DMS 273 treated with DMSO at 0.1 percent for 48 hours (cell line): ENCODE measurements around the gene UGT1A5.
"Not testable (repeated sequence)": the region's sequence is repeated elsewhere in the genome, so short reads cannot be mapped to it uniquely, and the experiment has no call there.

Source experiments
- DNase-seq: peaks from one replicate; lab custom pipeline; 2025; lab: John Stamatoyannopoulos, UW

The UGT1A5 gene

DNA sequence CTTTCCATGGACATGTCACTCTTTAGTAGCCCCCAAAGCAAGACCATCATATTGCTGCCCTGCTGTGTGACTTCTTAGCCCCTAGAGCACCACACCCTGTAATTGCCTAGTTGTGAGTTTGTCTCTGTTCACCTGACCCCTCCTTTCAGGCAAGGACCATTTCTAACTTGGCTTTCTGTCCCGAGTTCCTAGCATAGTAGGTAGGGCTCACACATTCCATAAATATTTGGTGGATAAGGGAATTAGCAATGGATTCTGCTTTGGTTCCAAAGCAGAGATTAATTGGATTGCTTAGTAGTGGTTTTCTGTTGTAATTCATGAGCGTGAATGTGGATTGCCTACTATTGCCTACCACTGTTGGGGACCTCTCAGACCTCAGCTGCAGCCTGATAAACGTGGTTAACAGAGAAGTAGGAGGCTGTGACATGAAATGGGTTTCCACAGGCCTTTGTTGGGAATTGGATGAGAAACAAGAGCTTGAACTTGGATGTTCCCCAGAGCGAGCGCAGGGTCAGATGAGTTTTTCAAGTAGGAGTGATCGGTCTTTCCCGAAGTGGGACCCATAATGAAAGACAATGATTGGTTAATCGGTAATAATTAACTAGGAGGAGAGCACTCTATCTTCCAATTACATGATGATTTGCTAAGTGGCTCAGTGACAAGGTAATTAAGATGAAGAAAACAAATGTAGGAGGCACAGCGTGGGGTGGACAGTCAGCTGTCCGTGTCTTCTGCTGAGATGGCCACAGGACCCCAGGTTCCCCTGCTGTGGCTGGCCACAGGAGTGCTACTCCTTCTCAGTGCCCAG lies 34.0 kb downstream of the UGT1A5 start:
- no peak for DNase-seq

DNA sequence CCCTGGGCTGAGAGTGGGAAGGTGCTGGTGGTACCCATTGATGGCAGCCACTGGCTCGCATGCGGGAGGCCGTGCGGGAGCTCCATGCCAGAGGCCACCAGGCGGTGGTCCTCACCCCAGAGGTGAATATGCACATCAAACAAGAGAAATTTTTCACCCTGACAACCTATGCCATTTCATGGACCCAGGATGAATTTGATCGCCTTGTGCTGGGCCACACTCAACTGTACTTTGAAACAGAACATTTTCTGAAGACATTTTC lies 34.5 kb downstream of the UGT1A5 start:
- no peak for DNase-seq

DNA sequence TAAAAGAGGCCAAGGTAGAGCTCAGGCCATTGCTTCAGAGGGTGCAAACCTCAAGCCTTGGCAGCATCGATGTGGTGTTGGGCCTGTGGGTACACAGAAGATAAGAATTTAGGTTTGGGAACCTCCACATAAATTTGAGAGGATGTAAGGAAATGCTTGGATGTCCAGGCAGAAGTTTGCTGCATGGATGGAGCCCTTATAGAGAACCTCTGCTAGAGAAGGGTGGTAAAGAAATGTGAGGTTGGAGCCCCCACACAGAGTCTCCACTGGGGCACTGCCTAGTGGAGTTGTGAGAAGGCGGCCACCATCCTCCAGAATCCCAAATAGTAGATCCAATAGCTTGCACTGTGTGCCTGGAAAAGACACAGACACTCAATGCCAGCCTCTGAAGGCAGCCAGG lies 38.0 kb downstream of the UGT1A5 start:
- DNase-seq = not testable (repeated sequence)

- DNase-seq = not testable (repeated sequence)
Observed at GRCh38 chr2:233751212-233752009, 38.7 kb downstream of the UGT1A5 start.

DNA sequence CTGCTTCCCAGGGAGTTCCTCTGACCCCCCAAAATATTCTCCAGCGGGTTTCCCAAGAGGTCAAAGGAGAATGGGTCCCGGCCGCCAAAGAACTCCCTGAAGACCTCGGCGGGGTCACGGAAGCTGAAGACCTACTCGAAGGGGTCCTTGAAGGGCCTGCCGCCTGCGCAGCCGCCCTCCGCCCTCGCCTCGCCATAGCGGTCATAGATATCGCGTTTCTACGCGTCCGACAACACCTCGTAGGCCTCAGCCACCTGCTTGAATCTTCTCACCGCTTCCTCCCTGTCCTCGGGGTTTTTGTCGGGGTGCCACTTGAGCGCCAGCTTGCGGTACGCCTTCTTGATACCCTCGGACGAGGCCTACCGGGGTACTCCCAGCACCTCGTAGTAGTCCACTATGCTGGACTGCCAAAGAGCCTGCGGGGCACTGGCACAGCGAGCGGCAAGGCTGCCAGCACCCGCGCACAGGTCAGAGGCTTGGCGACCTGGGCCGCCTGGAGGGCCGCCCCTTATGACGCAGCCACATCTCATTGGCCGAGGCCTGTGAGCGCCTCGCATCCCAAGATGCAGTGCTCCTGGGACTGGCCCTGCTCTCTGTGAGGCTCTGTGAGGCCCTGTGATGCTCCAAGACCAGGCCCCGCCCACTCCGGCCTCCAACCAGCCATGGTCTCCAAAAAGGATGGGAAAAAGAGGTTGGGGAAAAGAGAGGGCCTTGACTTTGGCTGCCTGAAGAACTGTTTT lies 42.3 kb downstream of the UGT1A5 start:
- no peak for DNase-seq

- no peak for DNase-seq
Observed at GRCh38 chr2:233756429-233757081, 43.8 kb downstream of the UGT1A5 start.

DNA sequence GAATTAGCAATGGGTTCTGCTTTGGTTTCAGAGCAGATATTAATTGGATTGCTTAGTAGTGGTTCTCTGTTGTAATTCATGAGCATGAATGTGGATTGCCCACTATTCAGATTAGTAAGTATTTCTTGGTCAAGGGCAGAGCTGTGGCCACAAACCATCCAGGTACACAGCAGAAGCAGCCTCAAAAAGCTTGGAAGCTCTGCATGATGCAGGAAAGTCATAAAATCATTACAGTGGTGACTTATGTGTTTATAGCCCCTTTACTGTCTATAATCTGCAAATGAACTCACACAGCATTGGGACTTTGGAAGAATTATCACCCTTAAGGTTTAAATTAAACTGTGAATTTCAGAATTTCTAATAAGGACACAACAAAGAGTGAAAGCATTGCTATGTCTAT lies 45.4 kb downstream of the UGT1A5 start:
- DNase-seq = no peak

DNA sequence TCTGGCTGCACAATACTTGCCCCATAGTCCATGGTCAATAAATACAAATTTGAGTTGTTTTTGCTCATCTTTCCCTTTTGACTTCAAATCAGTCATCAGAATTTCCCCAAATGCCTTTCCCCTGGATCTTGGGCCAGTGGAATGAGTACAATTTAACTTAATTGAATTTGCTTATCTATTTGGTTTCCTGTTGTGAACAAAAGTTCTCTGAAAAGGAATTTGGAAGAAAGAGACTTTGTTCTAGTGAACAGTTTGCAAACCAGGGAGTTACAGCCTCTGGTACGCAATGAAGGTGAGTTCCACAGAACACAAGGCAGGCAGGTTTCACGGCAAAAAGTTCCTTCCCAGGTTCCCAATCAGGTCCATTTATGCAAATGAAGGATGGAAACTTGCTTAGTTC lies 46.1 kb downstream of the UGT1A5 start:
- DNase-seq = no peak

DNA sequence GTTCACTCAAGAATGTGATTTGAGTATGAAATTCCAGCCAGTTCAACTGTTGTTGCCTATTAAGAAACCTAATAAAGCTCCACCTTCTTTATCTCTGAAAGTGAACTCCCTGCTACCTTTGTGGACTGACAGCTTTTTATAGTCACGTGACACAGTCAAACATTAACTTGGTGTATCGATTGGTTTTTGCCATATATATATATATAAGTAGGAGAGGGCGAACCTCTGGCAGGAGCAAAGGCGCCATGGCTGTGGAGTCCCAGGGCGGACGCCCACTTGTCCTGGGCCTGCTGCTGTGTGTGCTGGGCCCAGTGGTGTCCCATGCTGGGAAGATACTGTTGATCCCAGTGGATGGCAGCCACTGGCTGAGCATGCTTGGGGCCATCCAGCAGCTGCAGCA lies 47.3 kb downstream of the UGT1A5 start, which contains the start of gene UGT1A1:
UGT1A1 (plus strand) TSS at position 228 of the 400 bp plus-strand sequence; CDS start at position 246, 18 bp downstream.
- no peak for DNase-seq

DNA sequence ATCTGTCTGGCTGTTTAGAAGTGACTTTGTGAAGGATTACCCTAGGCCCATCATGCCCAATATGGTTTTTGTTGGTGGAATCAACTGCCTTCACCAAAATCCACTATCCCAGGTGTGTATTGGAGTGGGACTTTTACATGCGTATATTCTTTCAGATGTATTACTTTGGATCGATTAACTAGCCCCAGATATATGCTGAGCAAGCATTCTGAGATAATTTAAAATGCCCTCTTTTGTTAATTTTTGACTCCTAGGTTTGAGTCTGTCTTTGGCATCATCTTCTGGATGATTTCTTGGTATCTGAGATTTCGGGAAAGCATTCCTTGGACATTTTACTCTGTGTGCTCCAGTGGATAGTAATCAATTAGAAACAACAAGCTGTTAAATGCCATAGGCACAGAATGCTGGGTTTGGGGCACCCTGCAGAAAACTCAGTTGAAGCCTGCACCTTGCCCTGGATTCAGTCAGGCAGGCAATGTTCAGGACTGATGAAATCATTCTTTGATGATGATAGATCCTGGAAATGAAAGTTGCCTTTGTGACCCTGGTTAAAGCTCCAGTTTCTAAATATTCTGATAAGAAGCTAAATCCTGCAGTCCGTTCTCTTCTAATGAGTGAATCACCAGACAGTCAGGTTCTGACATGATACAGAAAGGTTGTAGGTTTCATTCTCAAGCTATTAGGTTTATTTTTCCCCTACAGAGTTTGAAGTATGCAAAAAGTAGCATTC lies 48.5 kb downstream of the UGT1A5 start:
- no peak for DNase-seq

- no peak for DNase-seq
Observed at GRCh38 chr2:233764264-233764663, 51.6 kb downstream of the UGT1A5 start.

GRCh38 chr2:233764761-233765160 lies 52.1 kb downstream of the UGT1A5 start:
- no peak for DNase-seq

DNA sequence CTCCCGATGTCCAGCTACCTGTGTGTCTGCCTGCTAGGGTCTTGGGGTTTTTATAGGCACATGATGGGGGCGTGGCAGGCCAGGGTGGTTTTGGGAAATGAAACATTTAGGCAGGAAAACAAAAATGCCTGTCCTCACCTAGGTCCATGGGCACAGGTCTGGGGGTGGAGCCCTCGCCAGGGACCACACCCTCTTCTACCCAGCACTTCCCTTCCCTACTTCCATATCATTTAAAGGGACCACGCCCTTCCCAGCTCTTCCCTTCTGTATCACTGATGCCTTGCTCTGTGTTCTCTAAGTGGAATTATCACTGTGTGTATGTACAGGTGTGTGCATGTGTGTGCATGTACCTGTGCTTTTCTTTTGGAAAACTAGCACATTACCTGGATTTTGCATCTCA lies 53.7 kb downstream of the UGT1A5 start:
- DNase-seq = no peak

DNA sequence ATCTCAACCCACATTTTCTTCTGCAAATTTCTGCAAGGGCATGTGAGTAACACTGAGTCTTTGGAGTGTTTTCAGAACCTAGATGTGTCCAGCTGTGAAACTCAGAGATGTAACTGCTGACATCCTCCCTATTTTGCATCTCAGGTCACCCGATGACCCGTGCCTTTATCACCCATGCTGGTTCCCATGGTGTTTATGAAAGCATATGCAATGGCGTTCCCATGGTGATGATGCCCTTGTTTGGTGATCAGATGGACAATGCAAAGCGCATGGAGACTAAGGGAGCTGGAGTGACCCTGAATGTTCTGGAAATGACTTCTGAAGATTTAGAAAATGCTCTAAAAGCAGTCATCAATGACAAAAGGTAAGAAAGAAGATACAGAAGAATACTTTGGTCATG lies 55.4 kb downstream of the UGT1A5 start:
- no peak for DNase-seq

- DNase-seq = no peak
Observed at GRCh38 chr2:233769260-233769659, 56.6 kb downstream of the UGT1A5 start.

GRCh38 chr2:233772153-233772552 lies 59.4 kb downstream of the UGT1A5 start:
- no peak for DNase-seq

DNA sequence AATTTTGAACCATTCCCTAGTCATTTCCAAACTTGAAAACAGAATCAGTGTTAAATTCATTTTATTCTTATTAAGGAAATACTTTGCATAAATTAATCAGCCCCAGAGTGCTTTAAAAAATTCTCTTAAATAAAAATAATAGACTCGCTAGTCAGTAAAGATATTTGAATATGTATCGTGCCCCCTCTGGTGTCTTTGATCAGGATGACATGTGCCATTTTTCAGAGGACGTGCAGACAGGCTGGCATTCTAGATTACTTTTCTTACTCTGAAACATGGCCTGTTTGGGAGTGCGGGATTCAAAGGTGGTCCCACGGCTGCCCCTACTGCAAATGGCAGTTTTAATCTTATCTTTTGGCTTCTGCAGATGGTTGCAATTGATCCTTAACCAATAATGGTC lies 59.9 kb downstream of the UGT1A5 start:
- DNase-seq = no peak

GRCh38 chr2:233773854-233774253 lies 61.1 kb downstream of the UGT1A5 start:
- DNase-seq = no peak

- DNase-seq = no peak
Observed at GRCh38 chr2:233775414-233775813, 62.7 kb downstream of the UGT1A5 start.

- no peak for DNase-seq
Observed at GRCh38 chr2:233778030-233778429, 65.3 kb downstream of the UGT1A5 start, which contains the start of gene MROH2A. Gene MROH2A, plus strand, starts transcription at chr2:233778330. Its CDS starts 1,029 bp downstream, at chr2:233779359.

DNA sequence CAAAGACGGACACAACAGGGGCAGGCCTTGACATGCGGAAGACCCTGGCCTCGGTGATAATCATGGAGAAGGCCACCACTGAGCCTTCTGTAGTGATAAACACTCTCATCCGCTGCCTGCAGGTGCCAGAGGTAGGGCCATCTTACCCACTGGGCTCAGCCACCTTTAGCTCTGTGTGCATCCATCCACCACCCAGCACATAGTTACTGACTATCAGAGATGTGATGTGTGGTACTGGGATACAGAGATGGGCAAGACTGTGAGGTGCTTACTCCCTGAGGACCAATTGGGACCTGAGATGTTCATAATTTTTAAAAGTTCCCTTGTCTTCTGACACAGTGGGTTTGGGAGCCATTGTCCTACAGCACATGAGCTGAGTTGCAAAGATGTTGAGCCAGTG lies 67.0 kb downstream of the UGT1A5 start:
- no peak for DNase-seq
